Esophagus squamous epithelium (tissue), 4 donors: ENCODE results near the gene THOC7.

Experiments
- POLR2A ChIP-seq, 4 donors: fragments of 450-650 bp; IDR thresholded peaks; one replicate each; pipeline ENCODE4 v1.6.1; 2017; ENCODE audit warnings: antibody characterized with exemption in 4 of 4, mild to moderate bottlenecking in 4 of 4, moderate library complexity in 3 of 4
- TF ChIP-seq, protein P1 (sequence below), 6 experiments: fragments of 450-650 bp in 4 of 6; fragments of 200-600 bp in 2 of 6; sonication (generic) in 2 of 6; IDR thresholded peaks; one replicate each; pipeline ENCODE4 v1.5.1; 2016 to 2019; ENCODE audit warnings: antibody characterized with exemption in 6 of 6, mild to moderate bottlenecking in 4 of 6, moderate library complexity in 4 of 6

DNA sequence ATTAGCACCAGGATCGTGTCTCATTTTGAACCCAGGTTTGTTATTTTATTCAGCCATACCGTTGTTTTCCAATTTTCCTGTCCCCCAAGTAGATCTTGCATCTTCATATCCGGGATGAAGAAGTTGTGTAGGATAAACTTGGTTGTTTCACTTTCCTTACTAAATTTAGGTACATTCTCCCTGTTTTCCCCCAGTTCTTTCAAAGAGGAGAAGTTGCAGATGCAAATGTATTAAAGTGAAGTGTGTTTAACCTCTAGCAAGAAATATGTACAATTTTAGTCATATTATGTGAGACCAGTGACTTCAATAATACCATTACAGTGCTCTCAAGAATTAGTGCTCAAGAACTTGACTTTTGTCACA, 1.3 kb upstream of the THOC7 start:
- TF ChIP-seq, protein P1, sequence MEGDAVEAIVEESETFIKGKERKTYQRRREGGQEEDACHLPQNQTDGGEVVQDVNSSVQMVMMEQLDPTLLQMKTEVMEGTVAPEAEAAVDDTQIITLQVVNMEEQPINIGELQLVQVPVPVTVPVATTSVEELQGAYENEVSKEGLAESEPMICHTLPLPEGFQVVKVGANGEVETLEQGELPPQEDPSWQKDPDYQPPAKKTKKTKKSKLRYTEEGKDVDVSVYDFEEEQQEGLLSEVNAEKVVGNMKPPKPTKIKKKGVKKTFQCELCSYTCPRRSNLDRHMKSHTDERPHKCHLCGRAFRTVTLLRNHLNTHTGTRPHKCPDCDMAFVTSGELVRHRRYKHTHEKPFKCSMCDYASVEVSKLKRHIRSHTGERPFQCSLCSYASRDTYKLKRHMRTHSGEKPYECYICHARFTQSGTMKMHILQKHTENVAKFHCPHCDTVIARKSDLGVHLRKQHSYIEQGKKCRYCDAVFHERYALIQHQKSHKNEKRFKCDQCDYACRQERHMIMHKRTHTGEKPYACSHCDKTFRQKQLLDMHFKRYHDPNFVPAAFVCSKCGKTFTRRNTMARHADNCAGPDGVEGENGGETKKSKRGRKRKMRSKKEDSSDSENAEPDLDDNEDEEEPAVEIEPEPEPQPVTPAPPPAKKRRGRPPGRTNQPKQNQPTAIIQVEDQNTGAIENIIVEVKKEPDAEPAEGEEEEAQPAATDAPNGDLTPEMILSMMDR (IDR thresholded peaks at IDR 0.05) = no peak
- TF ChIP-seq POLR2A (IDR thresholded peaks at IDR 0.05) = no peak
